Large intestine (tissue), 3 donors: ENCODE results near the gene ARNT2. TPM values are rescaled to one million over a fixed set of nuclear protein-coding genes. Genes with fewer than 3 reads are reported as not detected.

Experiments
- DNase-seq, 2 donors: peaks; one replicate each; pipeline versions ENCODE4 v3.0.0 to v3.0.0-alpha.2; 2013
- H3K27ac ChIP-seq: one replicate; pipeline ENCODE4 v1.5.1; 2013; ENCODE audit warnings: low read length
- H3K27me3 ChIP-seq: 2 replicates; pipeline ENCODE4 v1.6.1; 2013; ENCODE audit warnings: low read length; ENCODE audit not compliant: control insufficient read depth, insufficient read depth
- H3K36me3 ChIP-seq: 2 replicates; pipeline ENCODE4 v1.6.1; 2013; ENCODE audit warnings: low read length; ENCODE audit not compliant: control insufficient read depth, insufficient read depth
- H3K4me1 ChIP-seq: one replicate; pipeline ENCODE4 v1.6.1; 2013; ENCODE audit warnings: low read length; ENCODE audit not compliant: control insufficient read depth, insufficient read depth
- H3K4me3 ChIP-seq: one replicate; pipeline ENCODE4 v1.5.1; 2013; ENCODE audit warnings: low read length
- H3K9me3 ChIP-seq: one replicate; pipeline ENCODE4 v1.6.1; 2013; ENCODE audit warnings: mild to moderate bottlenecking, low read depth, low read length, moderate library complexity; ENCODE audit not compliant: control insufficient read depth
- WGBS: methylation state at CpG from one replicate; pipeline ENCODE4 v1.1.5; 2013; ENCODE audit warnings: low lambda C conversion rate; ENCODE audit not compliant: insufficient coverage; 5-methylcytosine and 5-hydroxymethylcytosine counted together
- polyA plus RNA-seq: library from polyadenylated mRNA; unstranded; fragments of 120-200 nt; gene quantifications from one replicate; pipeline ENCODE4 v1.2.1, GENCODE V29; 2013

Gene ARNT2
- polyA plus RNA-seq, 1 donor, result 8.0 TPM

- no peak overlapping the region for H3K27ac ChIP-seq
- no peaks in the 10 kb centered on the region for H3K27me3 ChIP-seq
- H3K4me1 ChIP-seq, result peaks cover 5% of the 10 kb centered on the region
- no CpG with 5 or more reads among the region's 10 CpGs for WGBS
- no peaks in the 10 kb centered on the region for H3K9me3 ChIP-seq
- H3K36me3 ChIP-seq, result no peaks in the 10 kb centered on the region
- H3K4me3 ChIP-seq, result no peak overlapping the region
- DNase-seq, result no peak
Measured at GRCh38 chr15:80591938-80592825, 188.0 kb downstream of the ARNT2 start.

- no peak overlapping the region for H3K4me3 ChIP-seq
- H3K4me1 ChIP-seq, result peaks cover 5% of the 10 kb centered on the region
- no peak for DNase-seq
- H3K27ac ChIP-seq, result no peak overlapping the region
- no CpG with 5 or more reads among the region's 13 CpGs for WGBS
- H3K27me3 ChIP-seq, result no peaks in the 10 kb centered on the region
- H3K36me3 ChIP-seq, result no peaks in the 10 kb centered on the region
- no peaks in the 10 kb centered on the region for H3K9me3 ChIP-seq
Measured at GRCh38 chr15:80593486-80594030, 189.4 kb downstream of the ARNT2 start.

- H3K27ac ChIP-seq, result no peak overlapping the region
- no peak for DNase-seq
- H3K4me1 ChIP-seq, result peaks cover 5% of the 10 kb centered on the region
Measured at GRCh38 chr15:80594091-80594889, 190.1 kb downstream of the ARNT2 start.

DNA sequence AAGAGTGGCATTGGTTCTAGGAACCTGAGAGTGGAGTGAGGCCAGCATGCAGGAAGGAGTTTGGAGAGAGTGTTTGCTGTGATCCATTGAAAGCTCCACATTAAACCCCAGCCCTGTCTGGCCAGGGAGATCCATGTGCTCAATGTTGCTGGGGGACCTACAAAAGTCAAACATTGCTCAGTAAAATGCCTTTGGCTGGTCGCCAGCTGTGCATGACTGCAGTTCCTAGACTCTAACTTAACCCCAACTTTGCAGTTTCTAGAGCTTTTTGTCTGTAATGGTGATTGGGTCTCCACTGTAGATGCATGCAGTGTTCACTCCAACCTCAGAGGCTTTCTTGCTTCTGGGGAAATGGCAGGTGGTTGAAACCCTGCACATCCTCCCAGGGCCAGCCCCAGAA, 191.2 kb downstream of the ARNT2 start:
- WGBS, result no CpG with 5 or more reads among the region's 1 CpG

More at GRCh38 chr15:80594091-80594889, 190.1 kb downstream of the ARNT2 start:
- Histone ChIP-seq H3K27me3 (no peaks in the 10 kb centered on the region), H3K9me3 (no peaks in the 10 kb centered on the region), H3K4me3 (no peak overlapping the region), H3K36me3 (no peaks in the 10 kb centered on the region)
- WGBS, result no CpG with 5 or more reads among the region's 12 CpGs

DNA sequence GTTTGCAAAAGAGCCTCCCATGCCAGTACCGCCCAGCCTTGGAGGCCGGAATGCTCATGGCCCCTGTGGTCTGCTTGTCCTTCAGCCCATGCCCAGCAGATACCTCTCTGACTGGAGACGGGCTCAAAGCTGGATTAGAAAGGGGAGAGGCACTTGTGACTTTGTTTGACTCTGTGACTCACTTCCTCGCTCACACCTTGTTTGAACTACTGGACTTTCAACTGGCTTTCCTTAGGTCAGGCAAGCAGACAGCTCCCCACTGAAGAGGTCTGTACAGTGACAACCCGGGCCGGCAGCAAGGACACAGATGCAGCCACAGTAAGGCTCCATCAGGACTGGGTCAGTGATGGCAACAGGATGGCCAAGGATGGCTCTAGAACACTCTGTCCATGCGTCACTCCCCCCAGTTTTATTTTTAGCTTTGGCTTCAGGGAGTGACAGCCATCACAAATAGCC, 192.4 kb downstream of the ARNT2 start:
- whole genome bisulfite sequencing, result no CpG with 5 or more reads among the region's 7 CpGs
- H3K4me3 ChIP-seq, result no peak overlapping the region
- no peaks in the 10 kb centered on the region for H3K9me3 ChIP-seq
- DNase-seq, result peak; percentile 74 to 81
- H3K4me1 ChIP-seq, result peaks cover 5% of the 10 kb centered on the region
- H3K36me3 ChIP-seq, result no peaks in the 10 kb centered on the region
- no peaks in the 10 kb centered on the region for H3K27me3 ChIP-seq
- no peak overlapping the region for H3K27ac ChIP-seq

More for the DNA sequence above, 191.2 kb downstream of the ARNT2 start:
- Histone ChIP-seq H3K4me3 (no peak overlapping the region), H3K36me3 (no peaks in the 10 kb centered on the region), H3K27ac (no peak overlapping the region), H3K9me3 (no peaks in the 10 kb centered on the region), H3K27me3 (no peaks in the 10 kb centered on the region), H3K4me1 (peaks cover 5% of the 10 kb centered on the region)
- DNase-seq, result no peak

- no peaks in the 10 kb centered on the region for H3K9me3 ChIP-seq
- no peaks in the 10 kb centered on the region for H3K36me3 ChIP-seq
- peaks cover 5% of the 10 kb centered on the region for H3K4me1 ChIP-seq
- H3K4me3 ChIP-seq, result no peak overlapping the region
- 80% methylated on average over 1 of the region's 10 CpGs for WGBS
- no peak for DNase-seq
- H3K27ac ChIP-seq, result no peak overlapping the region
- no peaks in the 10 kb centered on the region for H3K27me3 ChIP-seq
Measured at GRCh38 chr15:80597076-80597475, 192.9 kb downstream of the ARNT2 start.

DNA sequence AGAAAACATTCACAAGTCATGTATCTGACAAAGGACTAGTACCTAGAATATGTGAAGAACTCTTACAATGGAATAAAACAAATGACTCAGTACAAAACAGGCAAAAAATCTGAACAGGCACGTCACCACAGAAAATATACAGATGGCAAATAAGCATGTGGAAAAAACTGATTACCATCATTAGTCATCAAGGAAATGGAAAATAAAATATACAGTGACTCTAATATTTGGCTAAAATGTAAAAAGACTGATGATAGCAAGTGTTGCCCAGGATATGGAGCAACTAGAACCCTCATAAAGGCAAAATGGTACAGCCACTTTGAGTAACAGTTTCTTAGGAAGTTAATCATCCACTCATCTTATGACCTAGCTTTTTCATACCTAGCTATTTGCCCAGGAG, 195.2 kb downstream of the ARNT2 start:
- 67% methylated on average over 1 of the region's 1 CpG for WGBS
- H3K36me3 ChIP-seq, result no peaks in the 10 kb centered on the region
- no peaks in the 10 kb centered on the region for H3K27me3 ChIP-seq
- H3K27ac ChIP-seq, result no peak overlapping the region
- peaks cover 5% of the 10 kb centered on the region for H3K4me1 ChIP-seq
- no peak for DNase-seq
- no peak overlapping the region for H3K4me3 ChIP-seq
- no peaks in the 10 kb centered on the region for H3K9me3 ChIP-seq

GRCh38 chr15:80600626-80601025, 196.4 kb downstream of the ARNT2 start:
- H3K4me3 ChIP-seq, result no peak overlapping the region
- DNase-seq, result no peak
- WGBS, result 100% methylated on average over 2 of the region's 3 CpGs

GRCh38 chr15:80601256-80601655, 197.1 kb downstream of the ARNT2 start:
- no peak for DNase-seq
- H3K4me1 ChIP-seq, result peaks cover 2% of the 10 kb centered on the region
- no peaks in the 10 kb centered on the region for H3K9me3 ChIP-seq
- no peaks in the 10 kb centered on the region for H3K27me3 ChIP-seq
- H3K4me3 ChIP-seq, result no peak overlapping the region
- 100% methylated on average over 1 of the region's 4 CpGs for WGBS
- no peak overlapping the region for H3K27ac ChIP-seq
- no peaks in the 10 kb centered on the region for H3K36me3 ChIP-seq

More at GRCh38 chr15:80600626-80601025, 196.4 kb downstream of the ARNT2 start:
- H3K27ac ChIP-seq, result no peak overlapping the region
- no peaks in the 10 kb centered on the region for H3K36me3 ChIP-seq
- H3K27me3 ChIP-seq, result no peaks in the 10 kb centered on the region
- H3K9me3 ChIP-seq, result no peaks in the 10 kb centered on the region
- peaks cover 5% of the 10 kb centered on the region for H3K4me1 ChIP-seq
